GM19023 (cell line): Measurements from ENCODE around the gene ERBB2.
"Not testable (repeated sequence)": the region's sequence is repeated elsewhere in the genome, so short reads cannot be mapped to it uniquely, and the experiment has no call there.

Source experiments
- ATAC-seq: cut with Tn5 transposase; IDR thresholded peaks from one replicate; pipeline ENCODE4 v1.9.1; 2021; ENCODE audit warnings: mild to moderate bottlenecking, moderate library complexity; ENCODE audit not compliant: unreplicated experiment

The ERBB2 gene

DNA sequence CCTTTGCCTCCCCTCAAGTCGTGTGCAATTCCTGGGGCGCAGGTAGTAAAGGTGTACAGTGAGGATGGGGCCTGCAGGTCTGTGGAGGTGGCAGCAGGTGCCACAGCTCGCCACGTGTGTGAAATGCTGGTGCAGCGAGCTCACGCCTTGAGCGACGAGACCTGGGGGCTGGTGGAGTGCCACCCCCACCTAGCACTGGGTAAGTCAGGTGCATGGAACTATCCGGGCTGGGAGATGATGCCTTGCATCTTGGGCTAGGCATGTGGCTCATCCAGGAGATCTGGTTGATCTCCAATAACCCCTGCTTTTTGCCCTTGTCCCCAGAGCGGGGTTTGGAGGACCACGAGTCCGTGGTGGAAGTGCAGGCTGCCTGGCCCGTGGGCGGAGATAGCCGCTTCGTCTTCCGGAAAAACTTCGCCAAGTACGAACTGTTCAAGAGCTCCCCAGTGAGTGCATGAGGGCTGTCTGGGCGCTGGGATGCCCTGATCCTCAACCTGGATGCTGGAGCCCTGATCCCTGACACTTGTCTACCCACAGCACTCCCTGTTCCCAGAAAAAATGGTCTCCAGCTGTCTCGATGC is 43.1 kb downstream of the ERBB2 start:
- no peak for ATAC-seq

DNA sequence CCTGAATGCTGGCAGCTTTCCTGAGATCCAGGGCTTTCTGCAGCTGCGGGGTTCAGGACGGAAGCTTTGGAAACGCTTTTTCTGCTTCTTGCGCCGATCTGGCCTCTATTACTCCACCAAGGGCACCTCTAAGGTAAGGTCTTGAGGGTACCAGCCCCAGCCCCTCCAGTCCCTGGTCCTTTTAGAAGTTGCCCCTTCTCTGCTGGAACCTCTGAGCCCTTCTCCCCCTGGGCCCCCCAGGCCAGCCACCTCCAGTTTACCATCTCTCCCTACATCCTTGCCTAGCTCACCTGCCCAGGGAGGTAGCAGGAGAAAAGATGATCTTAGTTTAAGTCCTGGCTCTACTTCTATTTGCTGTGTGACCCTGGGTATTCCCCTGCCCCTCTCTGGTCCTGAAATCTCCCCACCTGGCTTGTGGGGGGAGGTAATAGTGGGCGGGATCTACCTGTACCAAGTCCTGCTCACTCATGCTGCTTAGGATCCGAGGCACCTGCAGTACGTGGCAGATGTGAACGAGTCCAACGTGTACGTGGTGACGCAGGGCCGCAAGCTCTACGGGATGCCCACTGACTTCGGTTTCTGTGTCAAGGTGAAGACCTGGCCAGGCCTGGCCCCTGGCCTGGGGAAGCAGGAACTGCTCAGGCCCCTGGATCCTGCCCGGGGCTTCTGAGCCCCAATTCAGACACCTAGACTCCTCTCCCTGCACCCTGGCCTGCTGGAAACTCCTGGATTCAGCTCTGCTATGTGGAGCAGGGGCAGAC is 44.4 kb downstream of the ERBB2 start:
- ATAC-seq: no peak

DNA sequence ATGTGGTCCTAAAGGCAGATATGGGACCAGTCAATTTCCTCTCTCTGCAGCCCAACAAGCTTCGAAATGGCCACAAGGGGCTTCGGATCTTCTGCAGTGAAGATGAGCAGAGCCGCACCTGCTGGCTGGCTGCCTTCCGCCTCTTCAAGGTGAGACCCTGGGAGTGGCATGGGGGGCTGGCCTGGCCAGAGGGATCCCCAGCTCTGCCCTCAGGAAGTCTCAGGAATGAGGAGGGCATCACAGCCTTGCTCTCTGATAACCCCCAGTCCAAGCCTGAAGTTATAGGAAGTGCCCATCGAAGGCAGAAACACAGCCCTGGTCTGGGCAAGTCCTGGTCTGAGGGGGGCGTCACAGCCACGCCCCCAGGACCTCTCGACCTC is 45.0 kb downstream of the ERBB2 start:
- ATAC-seq: no peak

DNA sequence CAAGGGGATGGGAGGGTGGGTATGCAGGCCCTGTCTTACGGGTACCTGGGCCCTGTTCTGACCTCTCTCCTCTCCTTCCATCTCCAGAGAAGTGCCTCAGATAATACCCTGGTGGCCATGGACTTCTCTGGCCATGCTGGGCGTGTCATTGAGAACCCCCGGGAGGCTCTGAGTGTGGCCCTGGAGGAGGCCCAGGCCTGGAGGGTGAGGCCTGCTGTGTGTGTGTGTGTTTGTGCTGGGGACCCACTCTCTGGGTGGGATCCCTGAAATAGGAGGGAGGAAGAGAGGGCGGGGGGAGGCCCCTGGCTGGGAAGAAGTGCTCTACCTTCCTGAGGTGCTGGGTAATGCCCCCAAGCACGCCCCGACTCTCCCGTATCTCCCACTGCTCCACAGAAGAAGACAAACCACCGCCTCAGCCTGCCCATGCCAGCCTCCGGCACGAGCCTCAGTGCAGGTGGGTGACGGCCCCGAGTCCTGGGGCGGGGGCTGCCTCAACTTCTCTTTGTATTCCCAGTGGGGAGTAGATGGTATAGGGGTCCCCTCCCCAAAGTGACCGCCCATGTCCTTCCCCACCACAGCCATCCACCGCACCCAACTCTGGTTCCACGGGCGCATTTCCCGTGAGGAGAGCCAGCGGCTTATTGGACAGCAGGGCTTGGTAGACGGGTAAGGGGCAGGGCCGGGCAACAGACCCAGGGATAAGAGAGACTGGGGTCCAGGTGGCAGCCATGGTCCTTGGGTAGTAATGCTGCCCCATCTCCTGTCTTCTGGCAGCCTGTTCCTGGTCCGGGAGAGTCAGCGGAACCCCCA is 45.7 kb downstream of the ERBB2 start:
- no peak for ATAC-seq

DNA sequence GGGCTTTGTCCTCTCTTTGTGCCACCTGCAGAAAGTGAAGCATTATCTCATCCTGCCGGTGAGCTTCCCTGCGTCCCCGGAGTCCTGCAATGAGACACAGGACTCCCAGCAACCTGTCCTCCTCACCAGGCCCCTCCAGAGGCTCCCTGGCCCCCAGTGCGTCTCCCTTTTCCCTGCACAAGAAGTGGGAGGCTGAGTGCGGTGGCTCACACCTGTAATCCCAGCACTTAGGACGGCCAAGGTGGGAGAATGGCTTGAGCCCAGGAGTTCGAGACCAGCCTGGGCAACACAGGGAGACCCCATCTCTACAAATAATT is 46.2 kb downstream of the ERBB2 start:
- ATAC-seq: no peak

DNA sequence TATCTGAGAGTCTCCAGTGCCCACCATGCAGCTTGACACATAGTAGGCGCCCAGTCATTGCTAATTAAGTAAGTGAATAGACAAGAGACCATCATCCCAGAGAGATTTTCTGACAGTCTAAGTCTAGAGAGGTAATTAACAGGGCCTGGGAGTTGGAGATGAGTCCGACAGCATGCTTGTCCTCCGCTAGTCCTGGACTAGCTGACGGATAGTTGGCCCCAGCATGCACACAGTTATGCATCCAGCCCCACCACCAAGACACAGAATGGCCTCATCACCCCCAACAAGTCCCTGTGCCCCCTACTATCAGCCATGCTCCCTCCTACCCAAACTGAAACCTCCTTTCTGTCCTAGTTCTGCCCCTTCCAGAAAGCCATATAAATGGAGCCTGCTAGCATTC is 47.9 kb downstream of the ERBB2 start:
- no peak for ATAC-seq

DNA sequence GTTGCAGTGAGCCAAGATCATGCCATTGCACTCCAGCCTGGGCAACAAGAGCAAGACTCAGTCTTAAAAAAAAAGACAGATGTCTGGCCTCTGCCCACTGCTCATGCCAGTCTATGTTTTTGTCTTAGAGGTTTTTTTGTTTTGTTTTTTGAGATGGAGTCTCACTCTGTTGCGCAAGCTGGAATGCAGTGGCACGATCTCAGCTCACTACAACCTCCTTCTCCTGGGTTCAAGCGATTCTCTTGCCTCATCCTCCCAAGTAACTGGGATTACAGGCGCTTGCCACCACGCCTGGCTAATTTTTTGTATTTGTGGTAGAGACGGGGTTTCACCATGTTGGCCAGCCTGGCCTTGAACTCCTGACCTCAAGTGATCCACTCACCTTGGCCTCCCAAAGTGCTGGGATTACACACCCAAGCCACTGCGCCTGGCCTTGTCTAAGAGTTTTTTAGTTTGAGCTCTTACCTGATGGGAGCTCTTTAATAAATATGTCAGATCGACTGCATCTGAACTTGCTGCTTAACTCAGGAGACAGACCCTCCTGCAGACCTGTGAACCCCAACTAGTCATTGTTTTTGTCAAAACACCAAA is 48.7 kb downstream of the ERBB2 start:
- not testable (repeated sequence) for ATAC-seq

DNA sequence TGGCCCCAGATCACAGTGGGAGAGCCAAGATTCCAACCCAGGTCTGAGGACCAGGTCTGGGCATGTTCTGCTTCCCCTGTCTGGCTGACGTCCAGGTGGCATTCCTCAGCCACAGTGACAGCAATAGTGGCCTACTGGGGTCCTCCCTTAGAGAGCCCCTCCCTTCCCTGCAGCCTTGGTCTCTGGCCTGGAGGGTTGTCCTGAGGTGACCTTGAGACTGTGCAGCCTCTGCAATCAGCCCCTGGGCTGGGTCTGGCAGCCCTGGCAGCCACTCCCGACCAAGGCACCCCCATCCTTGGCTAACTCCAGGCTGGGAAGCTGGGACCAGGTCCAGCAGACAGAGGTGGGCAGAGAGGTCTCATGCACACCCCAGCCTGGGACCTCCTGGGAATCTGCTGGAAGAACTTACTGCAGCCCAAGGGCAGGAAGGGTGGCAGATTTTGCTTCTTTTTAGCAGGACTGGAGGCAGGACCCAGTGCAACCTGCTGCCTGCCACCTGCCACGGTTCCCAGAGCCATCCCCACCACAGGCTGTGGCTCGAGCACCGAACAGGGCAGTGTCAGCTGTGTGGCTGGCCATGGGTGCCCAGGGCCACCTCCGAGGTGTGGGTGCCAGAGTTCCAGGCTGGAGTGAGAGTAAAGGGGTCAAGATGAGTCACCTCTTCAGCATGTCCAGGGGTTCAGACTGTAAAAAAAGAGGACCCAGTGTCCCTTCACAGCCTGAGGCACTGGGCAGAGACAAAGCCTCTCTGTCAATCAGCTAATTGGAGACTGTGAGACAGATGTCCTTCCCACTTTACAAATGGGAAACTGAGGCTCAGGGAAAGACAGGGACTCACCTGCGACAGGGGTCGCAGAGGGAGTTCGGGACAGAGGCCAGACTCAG is 50.5 kb downstream of the ERBB2 start:
- ATAC-seq: no peak

DNA sequence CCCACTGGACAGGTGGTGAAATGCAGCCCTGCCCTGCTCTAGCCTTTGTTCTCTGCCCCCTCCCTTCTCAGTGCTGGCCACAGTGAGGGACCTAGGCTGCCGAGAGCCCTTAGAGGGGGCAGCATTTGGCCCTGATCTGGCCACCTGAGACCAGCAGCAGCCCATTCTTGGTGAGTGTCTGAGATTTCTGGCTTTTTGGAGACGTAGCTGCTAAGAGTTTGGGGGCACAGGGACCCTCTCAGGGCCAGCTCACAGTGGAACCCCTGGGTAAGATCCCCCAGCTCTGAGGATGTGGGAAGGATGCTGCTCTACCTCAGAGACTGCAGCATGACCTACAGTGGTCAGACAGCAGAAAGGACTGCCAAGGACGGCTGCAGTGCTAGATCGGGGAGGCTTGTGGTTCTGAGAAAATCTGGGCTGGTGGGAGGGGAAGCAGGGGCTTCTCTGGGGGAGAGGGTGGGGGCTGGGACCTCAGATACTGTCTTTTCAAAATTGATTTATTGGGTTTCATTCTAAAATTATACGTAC is 51.2 kb downstream of the ERBB2 start:
- ATAC-seq: no peak

DNA sequence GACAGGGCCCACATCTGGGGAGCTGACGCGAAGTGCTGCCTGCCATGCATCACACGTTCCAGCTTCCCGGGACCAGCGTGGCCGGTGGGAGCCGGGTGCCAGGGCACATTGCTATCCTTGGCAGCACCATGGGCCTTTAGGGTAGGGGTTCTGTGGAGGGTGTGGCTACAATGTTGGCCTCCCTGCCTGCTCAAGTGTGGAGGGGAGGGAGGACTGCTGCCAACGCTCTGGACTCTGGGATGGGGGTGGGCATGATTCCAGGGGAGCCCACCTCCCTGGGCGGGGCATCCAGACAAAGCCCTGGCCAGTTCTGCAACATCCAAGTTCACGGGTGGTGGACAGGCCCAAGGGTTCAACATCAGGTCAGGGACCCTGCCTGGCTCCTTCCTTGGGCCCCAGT is 51.8 kb downstream of the ERBB2 start:
- no peak for ATAC-seq

DNA sequence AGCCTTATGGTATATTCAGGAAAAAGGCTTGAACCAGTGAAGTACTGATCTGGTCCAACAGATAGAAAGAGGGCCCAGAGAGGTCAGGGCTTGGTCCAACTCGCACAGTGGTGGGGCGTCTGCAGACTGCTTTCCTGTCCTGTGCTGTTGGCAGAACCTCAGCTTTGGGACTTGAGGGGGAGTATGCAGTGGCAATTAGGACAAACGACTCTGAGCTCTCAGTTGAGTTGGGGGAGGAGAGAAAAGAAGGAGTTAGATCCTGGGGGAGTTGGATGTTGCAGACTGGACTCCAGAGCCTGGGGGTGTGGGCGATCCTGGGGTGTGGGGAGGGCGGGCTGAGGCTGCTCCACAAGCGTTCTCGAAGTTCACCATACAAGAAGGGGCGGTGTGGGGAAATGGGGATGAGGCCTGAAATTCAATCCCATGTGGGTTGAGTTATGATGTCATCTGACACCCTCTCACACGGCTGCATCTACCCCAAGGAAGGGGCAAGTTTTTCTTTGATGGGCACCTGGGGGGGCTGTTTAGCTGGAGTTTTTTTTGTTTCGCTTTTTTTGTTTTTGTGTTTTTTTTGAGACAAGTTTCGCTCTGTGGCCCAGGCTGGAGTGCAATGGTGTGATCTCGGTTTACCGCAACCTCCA is 52.5 kb downstream of the ERBB2 start:
- ATAC-seq: no peak

DNA sequence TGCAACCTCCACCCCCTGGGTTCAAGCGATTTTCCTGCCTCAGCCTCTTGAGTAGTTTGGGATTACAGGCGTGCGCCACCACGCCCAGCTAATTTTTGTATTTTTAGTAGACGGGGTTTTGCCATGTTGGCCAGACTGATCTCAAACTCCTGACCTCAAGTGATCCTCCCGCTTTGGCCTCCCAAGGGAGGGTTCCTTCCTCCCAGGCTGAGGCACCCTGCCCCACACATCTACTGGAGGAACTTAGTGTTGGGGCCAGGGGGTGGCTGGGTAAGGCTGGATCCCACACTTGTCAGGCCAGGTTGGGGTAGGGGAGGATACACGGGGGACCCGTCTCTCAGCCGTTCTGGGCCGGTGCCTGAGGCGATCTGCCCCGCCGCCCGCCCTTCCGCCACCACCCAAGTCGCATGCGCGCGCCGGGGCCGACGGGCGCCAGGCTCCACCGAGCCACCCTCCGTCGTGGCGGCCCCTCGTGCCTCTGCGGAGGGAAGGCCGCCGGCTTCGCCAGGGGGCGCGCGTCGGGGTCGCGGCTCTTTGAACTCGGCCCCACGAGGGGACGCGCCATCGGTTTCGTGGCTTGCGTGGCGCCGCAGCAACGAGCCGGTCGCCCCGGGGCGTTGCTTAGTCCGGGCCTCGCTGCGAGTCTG is 53.8 kb downstream of the ERBB2 start:
- peak; percentile 16 for ATAC-seq

DNA sequence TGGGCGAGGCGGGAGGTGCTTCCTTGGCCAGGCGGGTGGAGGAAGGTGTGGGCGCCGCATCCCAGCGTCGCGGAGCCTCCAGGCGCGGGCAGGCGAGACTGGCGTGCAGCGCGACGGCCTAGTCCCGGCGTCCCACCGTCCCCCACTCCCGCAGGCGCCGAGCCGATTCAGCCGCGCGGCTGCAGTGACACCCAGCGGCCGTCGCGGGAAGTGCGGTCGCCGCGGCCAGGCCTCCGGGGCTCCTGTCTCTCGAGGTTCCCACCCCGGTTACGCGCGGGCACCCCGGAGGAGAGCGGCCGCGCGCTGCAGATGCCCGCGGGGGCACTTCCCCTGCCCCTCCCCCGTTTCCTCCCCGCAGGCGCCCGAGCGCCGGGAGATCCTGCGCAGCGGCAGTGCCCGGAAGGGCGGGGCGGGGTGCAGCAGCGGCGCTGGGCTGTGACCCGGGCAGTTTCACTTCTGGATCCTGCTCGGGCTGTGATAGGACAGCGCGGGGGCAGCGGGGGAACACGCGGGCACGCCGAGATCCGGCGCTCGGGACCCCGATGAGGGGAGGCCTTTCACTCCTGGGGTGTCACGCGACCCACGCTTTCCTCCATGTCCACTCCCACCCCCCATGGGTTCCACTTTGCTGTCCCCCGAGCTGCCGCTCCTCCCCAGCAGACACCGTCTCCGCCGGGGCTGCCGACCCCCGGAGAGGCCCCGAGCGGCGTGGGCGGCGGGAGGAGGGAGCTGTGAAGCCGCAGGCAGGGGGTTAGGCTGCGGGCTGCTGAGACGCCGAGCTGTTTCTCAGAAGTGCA is 54.5 kb downstream of the ERBB2 start:
- peak; percentile 66 for ATAC-seq

DNA sequence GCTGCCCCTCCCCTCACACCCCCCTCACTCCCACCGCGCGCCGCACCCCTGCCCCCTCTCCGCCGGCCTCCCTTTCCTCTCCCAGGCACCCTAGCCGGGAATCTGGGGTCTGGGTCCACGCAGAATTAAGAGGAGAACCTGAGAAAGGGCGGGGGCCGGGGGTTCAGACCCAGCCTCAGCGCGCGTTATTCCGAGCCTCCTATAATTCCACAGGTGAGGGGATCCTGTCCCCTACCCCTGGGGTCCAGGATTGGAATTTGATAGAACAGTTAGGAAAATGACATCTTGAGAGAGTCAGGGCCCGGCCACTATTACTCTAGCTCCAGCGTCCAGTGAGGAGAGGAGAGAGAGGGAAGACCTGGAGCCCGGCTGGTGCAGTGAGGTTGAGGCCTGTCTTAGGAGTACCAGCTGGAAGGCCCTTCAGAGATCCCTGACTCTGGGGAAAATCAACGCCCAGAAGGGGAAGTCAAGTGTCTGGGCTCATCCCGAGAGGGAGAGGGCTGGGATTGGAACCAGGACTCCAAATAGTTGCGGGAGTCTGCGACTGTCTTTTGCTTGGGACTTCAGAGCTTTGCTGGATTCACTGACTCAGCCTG is 55.2 kb downstream of the ERBB2 start:
- no peak for ATAC-seq

DNA sequence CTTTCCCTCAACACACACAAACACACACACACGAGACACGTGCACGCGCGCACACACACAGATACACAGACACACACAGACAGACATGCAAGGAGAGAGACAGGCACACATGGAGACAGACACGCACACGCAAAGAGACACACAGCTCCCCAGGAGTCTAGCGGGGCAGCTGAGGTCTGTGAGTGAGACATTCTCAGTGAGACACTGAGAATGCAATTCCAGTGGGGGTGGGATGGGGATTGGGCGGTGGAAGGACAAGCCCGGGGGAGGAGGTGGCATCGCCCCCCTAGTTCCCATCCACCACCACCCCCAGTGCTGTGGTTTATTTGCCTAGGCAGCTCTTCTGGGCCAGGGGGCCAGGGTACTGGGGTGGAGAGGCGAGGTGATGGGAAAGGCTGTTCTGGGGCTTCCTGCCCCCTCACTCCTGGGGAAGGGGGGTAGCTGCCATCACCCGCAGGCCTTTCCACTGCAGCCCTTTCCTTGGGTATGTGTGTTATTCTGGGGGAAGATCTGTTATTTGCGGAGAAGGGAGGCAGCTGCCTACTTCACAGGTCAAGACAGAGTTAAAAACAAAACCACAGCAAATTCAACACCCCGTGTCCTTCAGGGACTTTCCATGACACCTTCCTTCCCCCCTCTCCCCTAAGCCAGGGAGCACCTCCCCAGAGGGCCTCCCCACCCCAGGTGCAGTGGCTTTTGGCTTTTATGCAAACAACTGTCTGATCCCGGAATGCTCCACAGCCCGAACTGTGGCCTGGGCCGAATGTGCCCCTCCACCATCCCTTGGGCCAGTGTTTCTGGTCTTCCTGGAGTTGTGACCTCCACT is 55.9 kb downstream of the ERBB2 start:
- peak; percentile 16 for ATAC-seq

DNA sequence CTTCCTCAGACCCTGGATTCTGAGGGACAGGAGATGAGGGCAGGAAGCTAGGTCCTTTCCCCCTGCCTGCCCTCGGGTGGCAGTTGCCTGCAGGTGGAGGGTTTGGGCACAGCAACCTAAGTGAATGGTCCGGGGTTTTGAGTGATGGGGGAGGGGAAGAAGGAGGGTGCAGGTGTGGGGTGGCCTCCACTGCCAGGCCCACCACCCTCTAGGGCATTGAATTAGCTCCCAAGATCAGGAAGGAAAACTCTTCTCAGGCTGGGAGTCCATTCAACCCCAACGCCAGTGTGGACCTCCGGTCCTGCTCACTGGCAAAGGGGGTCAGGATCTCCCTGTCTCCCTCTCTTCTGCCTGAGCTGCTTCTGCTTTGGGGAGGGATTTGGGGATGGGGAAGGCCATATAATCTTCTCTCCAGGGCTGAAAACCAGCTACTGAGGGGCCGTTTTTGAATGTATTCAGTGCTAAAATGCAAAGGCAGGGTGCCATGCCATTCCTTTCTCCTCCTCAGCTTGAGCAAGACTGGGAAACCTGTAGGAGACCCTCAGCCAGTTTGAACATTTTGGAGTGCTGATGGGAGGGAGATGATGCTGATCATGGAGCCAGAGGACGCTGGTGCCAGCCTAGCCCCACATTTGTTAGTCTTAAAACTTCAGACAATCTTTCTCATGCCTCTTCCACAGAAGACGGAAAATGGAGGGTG is 56.7 kb downstream of the ERBB2 start:
- ATAC-seq: no peak

DNA sequence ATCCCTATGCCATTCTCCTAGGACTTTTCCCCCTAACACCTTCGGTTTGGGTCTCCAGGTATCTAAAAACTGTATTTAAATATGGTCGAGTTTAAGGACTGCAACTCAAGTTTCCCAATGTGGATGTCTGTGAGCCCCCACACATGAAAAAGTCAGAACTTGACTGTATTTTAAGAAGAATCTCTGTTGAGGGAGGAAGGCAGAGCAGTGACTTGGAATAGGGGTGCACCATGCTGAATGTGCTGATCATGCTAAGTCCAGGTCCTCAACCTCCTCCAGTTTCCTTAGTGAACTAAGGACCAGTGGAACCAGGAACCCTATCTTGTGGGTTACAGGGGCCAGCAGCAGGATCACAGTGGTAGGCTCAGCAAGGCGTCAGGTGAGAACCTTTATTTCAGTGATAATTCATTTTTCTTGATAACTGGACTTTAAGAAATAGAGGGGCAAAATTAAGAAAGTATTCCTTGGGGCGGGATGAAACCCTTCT is 57.4 kb downstream of the ERBB2 start:
- no peak for ATAC-seq
